ENCODE data around the gene SMYD3. TPM values are rescaled to one million over a fixed set of nuclear protein-coding genes. Genes with fewer than 3 reads are reported as not detected.

The SMYD3 gene
- total and polyA plus RNA-seq, 2 donors (not counting 3 experiments of a cell fraction or from before 2014, with no cell fraction given) = 16.0 to 32.1 TPM

DNA sequence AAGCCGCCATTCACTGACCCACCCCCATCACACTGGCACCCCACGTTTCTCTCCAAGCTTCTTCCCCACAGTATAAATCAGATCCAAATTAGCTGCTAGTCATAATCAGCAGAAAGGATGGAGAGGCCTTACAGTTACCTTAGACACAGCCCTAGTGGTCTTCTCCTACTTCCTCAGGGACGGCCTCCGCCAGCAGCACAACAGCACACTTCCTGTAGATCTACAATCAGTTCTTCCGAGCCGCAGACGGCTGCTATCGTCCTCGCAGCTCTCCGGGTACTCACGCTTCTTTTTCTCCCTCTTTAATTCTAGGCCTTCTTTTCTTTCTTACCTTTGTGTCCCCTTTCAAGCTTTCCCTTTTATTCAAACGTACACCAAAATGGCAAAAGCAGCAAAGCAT is 313.5 kb downstream of the SMYD3 start:
- BruUV-seq (replicated peaks) = no TSS peak
- POLR2A ChIA-PET = no interaction called here
- no peak for DNase-seq (ENCODE audit: low read depth, low spot score)
- TF ChIP-seq FOS (IDR thresholded peaks at IDR 0.05; ENCODE audit: borderline replicate concordance, insufficient read depth, low read length) (no peak), POLR2AphosphoS5 (IDR thresholded peaks at IDR 0.05; ENCODE audit: insufficient read depth, low read depth, low read length) (no peak), MYC (IDR thresholded peaks at IDR 0.05; ENCODE audit: low read depth, low read length) (no peak), GATA2 (IDR thresholded peaks at IDR 0.05; ENCODE audit: insufficient read depth, insufficient read length, low read depth, low read length) (no peak)
- Histone ChIP-seq H4K20me1 (replicated peaks; ENCODE audit: control insufficient read depth, extremely low read depth, insufficient read depth, low read length) (no peaks in the 10 kb centered on the region), H3K9me3 (replicated peaks; ENCODE audit: control insufficient read depth, insufficient read depth, low read length) (no peaks in the 10 kb centered on the region), H3K9me1 (replicated peaks; ENCODE audit: control insufficient read depth, extremely low read depth, insufficient read depth, low read length) (no peaks in the 10 kb centered on the region), H3K9ac (replicated peaks; ENCODE audit: extremely low read depth, insufficient read depth, low read length) (no peak overlapping the region), H3K27ac (ENCODE audit: insufficient read depth, low read depth, low read length) (no peak overlapping the region), H3K4me2 (ENCODE audit: insufficient read depth, low read length) (no peak overlapping the region), H3K4me3 (replicated peaks in 1 of 3; ENCODE audit: insufficient read depth in 1 of 3, low read depth in 1 of 3, low read length in 3 of 3) (no peak overlapping the region), H3K36me3 (ENCODE audit: control insufficient read depth in 2 of 2, extremely low read depth in 1 of 2, insufficient read depth in 2 of 2, low read length in 2 of 2) (no peaks in the 10 kb centered on the region), H3K4me1 (ENCODE audit: control insufficient read depth, extremely low read depth, insufficient read depth, low read length) (no peaks in the 10 kb centered on the region), H3K79me2 (ENCODE audit: control insufficient read depth, insufficient read depth, low read length) (no peaks in the 10 kb centered on the region), H3K27me3 (ENCODE audit: control insufficient read depth in 2 of 2, insufficient read depth in 2 of 2, low read length in 2 of 2) (no peaks in the 10 kb centered on the region), H2AFZ (ENCODE audit: low read depth, low read length) (no peak overlapping the region)
- CTCF ChIA-PET = no interaction called here
- FAIRE-seq = no peak
- intact Hi-C loops (cut with micrococcal nuclease) = no loop called here
- dilution Hi-C loops (cut with MboI; ENCODE audit: extremely low pct_ligation_motif_present, low sequenced_read_pairs) = no loop called here

DNA sequence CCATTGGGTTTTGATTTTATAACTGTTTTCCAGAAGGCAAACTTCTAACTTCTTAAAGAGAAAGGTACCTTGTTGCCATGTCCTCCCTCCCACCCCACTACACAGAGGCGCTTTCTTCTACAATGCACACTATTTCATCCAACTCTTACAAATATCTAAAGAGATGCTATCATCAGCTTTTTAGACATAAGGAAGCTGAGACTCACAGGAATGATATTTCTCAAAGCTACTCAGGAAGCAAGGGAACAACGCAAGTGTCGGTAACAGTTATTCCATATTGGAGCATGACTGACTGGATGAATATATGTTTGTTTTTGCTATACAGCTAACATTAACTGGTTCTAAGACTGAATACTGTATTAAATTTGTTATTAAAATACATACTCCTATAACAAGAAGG is 318.0 kb downstream of the SMYD3 start:
- no peaks in the 10 kb centered on the region for H3K9me3 ChIP-seq (replicated peaks; ENCODE audit: control insufficient read depth, insufficient read depth, low read length)
- dilution Hi-C loops (cut with MboI; ENCODE audit: extremely low pct_ligation_motif_present, low sequenced_read_pairs) = no loop called here

More for the DNA sequence above, 318.0 kb downstream of the SMYD3 start:
- intact Hi-C loops (cut with micrococcal nuclease) = no loop called here
- Histone ChIP-seq H3K79me2 (ENCODE audit: control insufficient read depth, insufficient read depth, low read length) (no peaks in the 10 kb centered on the region), H3K36me3 (ENCODE audit: control insufficient read depth in 2 of 2, extremely low read depth in 1 of 2, insufficient read depth in 2 of 2, low read length in 2 of 2) (no peaks in the 10 kb centered on the region), H3K9ac (replicated peaks; ENCODE audit: extremely low read depth, insufficient read depth, low read length) (no peak overlapping the region), H3K9me1 (replicated peaks; ENCODE audit: control insufficient read depth, extremely low read depth, insufficient read depth, low read length) (no peaks in the 10 kb centered on the region), H4K20me1 (replicated peaks; ENCODE audit: control insufficient read depth, extremely low read depth, insufficient read depth, low read length) (no peaks in the 10 kb centered on the region), H3K4me2 (ENCODE audit: insufficient read depth, low read length) (no peak overlapping the region), H3K27me3 (ENCODE audit: control insufficient read depth in 2 of 2, insufficient read depth in 2 of 2, low read length in 2 of 2) (no peaks in the 10 kb centered on the region), H2AFZ (ENCODE audit: low read depth, low read length) (no peak overlapping the region), H3K4me3 (replicated peaks in 1 of 3; ENCODE audit: insufficient read depth in 1 of 3, low read depth in 1 of 3, low read length in 3 of 3) (no peak overlapping the region), H3K27ac (ENCODE audit: insufficient read depth, low read depth, low read length) (no peak overlapping the region), H3K4me1 (ENCODE audit: control insufficient read depth, extremely low read depth, insufficient read depth, low read length) (no peaks in the 10 kb centered on the region)
- ChIA-PET CTCF (no interaction called here), POLR2A (no interaction called here)
- BruUV-seq (replicated peaks) = no TSS peak
- FAIRE-seq (no peak), DNase-seq (ENCODE audit: low read depth, low spot score) (no peak)
- TF ChIP-seq, protein P1, sequence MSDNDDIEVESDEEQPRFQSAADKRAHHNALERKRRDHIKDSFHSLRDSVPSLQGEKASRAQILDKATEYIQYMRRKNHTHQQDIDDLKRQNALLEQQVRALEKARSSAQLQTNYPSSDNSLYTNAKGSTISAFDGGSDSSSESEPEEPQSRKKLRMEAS (IDR thresholded peaks at IDR 0.05; ENCODE audit: insufficient read depth, insufficient read length) = no peak
- TF ChIP-seq MYC (IDR thresholded peaks at IDR 0.05; ENCODE audit: low read depth, low read length) = no peak
- TF ChIP-seq, protein P2, sequence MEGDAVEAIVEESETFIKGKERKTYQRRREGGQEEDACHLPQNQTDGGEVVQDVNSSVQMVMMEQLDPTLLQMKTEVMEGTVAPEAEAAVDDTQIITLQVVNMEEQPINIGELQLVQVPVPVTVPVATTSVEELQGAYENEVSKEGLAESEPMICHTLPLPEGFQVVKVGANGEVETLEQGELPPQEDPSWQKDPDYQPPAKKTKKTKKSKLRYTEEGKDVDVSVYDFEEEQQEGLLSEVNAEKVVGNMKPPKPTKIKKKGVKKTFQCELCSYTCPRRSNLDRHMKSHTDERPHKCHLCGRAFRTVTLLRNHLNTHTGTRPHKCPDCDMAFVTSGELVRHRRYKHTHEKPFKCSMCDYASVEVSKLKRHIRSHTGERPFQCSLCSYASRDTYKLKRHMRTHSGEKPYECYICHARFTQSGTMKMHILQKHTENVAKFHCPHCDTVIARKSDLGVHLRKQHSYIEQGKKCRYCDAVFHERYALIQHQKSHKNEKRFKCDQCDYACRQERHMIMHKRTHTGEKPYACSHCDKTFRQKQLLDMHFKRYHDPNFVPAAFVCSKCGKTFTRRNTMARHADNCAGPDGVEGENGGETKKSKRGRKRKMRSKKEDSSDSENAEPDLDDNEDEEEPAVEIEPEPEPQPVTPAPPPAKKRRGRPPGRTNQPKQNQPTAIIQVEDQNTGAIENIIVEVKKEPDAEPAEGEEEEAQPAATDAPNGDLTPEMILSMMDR (IDR thresholded peaks at IDR 0.05; ENCODE audit: extremely low read depth in 1 of 2, insufficient read depth in 1 of 2, low read depth in 1 of 2, low read length in 2 of 2) = no peak
- no peak for TF ChIP-seq GATA2 (IDR thresholded peaks at IDR 0.05; ENCODE audit: insufficient read depth, insufficient read length, low read depth, low read length)
- TF ChIP-seq EZH2 (IDR thresholded peaks at IDR 0.05; ENCODE audit: borderline replicate concordance, low read depth, low read length, severe bottlenecking) = no peak
